Measurements from ENCODE around the gene PDGFA.

DNA sequence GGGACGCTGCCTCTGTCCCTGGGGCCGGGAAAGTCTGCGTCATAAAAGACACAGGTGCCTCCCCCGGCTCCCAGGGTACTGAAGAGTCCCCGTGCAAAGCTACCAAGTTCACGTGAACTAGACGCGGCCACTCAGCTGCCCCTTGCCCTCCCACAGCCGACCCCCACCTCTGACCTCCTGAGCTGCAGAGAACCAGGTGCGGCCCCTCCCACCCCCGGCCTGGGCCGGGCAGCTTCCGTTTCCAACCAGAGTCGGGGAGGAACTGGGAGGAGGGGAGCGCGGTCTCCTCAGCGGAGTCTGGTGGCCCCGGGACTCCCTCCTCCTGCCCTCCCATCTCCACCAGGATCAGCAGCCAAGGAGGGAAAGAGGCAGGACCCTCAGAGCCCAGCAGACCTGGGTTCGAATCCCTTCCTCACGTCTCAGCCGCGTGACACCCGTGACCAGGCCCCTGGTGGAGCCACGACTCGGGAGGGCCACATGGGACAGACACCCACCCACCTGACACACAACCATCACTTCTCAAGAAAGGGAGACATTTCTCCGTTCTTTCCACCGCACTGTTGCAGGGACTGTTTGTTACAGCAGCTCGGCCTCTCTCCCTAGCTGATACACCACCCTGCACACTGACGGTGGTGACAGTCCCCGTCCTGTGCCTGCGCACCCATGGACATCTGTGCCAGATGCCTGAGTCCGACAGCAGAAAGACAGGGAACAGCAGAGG lies 37.4 kb upstream of the PDGFA start:
- no peak for TF ChIP-seq SIN3A (IDR thresholded peaks at IDR 0.05; ENCODE audit: borderline replicate concordance, insufficient read depth, low read length)
- no peak for TF ChIP-seq POLR2AphosphoS5 (IDR thresholded peaks at IDR 0.05; ENCODE audit: low read depth, low read length)
- TF ChIP-seq, protein P1, sequence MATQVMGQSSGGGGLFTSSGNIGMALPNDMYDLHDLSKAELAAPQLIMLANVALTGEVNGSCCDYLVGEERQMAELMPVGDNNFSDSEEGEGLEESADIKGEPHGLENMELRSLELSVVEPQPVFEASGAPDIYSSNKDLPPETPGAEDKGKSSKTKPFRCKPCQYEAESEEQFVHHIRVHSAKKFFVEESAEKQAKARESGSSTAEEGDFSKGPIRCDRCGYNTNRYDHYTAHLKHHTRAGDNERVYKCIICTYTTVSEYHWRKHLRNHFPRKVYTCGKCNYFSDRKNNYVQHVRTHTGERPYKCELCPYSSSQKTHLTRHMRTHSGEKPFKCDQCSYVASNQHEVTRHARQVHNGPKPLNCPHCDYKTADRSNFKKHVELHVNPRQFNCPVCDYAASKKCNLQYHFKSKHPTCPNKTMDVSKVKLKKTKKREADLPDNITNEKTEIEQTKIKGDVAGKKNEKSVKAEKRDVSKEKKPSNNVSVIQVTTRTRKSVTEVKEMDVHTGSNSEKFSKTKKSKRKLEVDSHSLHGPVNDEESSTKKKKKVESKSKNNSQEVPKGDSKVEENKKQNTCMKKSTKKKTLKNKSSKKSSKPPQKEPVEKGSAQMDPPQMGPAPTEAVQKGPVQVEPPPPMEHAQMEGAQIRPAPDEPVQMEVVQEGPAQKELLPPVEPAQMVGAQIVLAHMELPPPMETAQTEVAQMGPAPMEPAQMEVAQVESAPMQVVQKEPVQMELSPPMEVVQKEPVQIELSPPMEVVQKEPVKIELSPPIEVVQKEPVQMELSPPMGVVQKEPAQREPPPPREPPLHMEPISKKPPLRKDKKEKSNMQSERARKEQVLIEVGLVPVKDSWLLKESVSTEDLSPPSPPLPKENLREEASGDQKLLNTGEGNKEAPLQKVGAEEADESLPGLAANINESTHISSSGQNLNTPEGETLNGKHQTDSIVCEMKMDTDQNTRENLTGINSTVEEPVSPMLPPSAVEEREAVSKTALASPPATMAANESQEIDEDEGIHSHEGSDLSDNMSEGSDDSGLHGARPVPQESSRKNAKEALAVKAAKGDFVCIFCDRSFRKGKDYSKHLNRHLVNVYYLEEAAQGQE (IDR thresholded peaks at IDR 0.05; ENCODE audit: insufficient read depth in 1 of 2, low read depth in 2 of 2, low read length in 2 of 2), result no peak
- no peak for TF ChIP-seq TAF1 (IDR thresholded peaks at IDR 0.05; ENCODE audit: borderline replicate concordance, insufficient read depth, low read length)
